Stimulated activated CD4-positive, alpha-beta T cell treated with anti-CD3 and anti-CD28 coated beads, Interleukin-4, amount 100 ng/mL, for 48 hours (primary cell): ENCODE data around the gene SPP2.

Experiments
- DNase-seq, 2 donors: peaks; one replicate each; pipeline ENCODE4 v3.0.0-alpha.2; 2020; ENCODE audit warnings: low read depth in 2 of 2

SPP2 gene

GRCh38 chr2:234050455-234051135, at the start of gene SPP2:
Gene SPP2 (plus strand): TSS chr2:234050702. CDS start chr2:234050787, 85 bp downstream.
- no peak for DNase-seq

GRCh38 chr2:234001380-234002160, 48.9 kb upstream of the SPP2 start:
- no peak for DNase-seq

- DNase-seq: no peak
Measured at GRCh38 chr2:234002281-234002680, 48.2 kb upstream of the SPP2 start.

- peak; percentile 12 to 28 for DNase-seq
Measured at GRCh38 chr2:234003972-234004617, 46.4 kb upstream of the SPP2 start.

GRCh38 chr2:234005126-234005525, 45.4 kb upstream of the SPP2 start:
- DNase-seq: no peak

GRCh38 chr2:234006501-234006900, 44.0 kb upstream of the SPP2 start:
- no peak for DNase-seq

- no peak for DNase-seq
Measured at GRCh38 chr2:234014427-234014826, 36.1 kb upstream of the SPP2 start.

- DNase-seq: no peak
Measured at GRCh38 chr2:234015861-234016260, 34.6 kb upstream of the SPP2 start.

GRCh38 chr2:234019896-234020295, 30.6 kb upstream of the SPP2 start:
- no peak for DNase-seq

- no peak for DNase-seq
Measured at GRCh38 chr2:234020332-234020731, 30.2 kb upstream of the SPP2 start.

GRCh38 chr2:234022424-234022823, 28.1 kb upstream of the SPP2 start:
- DNase-seq: no peak

- no peak for DNase-seq
Measured at GRCh38 chr2:234024304-234024703, 26.2 kb upstream of the SPP2 start.

GRCh38 chr2:234025466-234025865, 25.0 kb upstream of the SPP2 start:
- no peak for DNase-seq

GRCh38 chr2:234025891-234026401, 24.6 kb upstream of the SPP2 start:
- DNase-seq: no peak

- DNase-seq: no peak
Measured at GRCh38 chr2:234026693-234027254, 23.7 kb upstream of the SPP2 start.

GRCh38 chr2:234027641-234028040, 22.9 kb upstream of the SPP2 start:
- no peak for DNase-seq

GRCh38 chr2:234029150-234029733, 21.3 kb upstream of the SPP2 start:
- DNase-seq: no peak

GRCh38 chr2:234031207-234031606, 19.3 kb upstream of the SPP2 start:
- DNase-seq: no peak

GRCh38 chr2:234032279-234032856, 18.1 kb upstream of the SPP2 start:
- DNase-seq: peak in 1 of 2 donors; percentile 19

GRCh38 chr2:234033174-234033573, 17.3 kb upstream of the SPP2 start:
- no peak for DNase-seq

- DNase-seq: no peak
Measured at GRCh38 chr2:234033885-234034284, 16.6 kb upstream of the SPP2 start.
